GM23338 (cell line): ENCODE results near the gene CDKAL1.

ENCODE experiments used
- CREB1 ChIP-seq: fragments of 250-450 bp; sonication (Bioruptor Pico); IDR thresholded peaks from 2 replicates; pipeline ENCODE4 v1.5.0; 2020; ENCODE audit warnings: low read depth, mild to moderate bottlenecking, moderate library complexity
- TF ChIP-seq, protein P1 (sequence below), 2 experiments: fragments of 200-600 bp in 1 of 2; sonication (generic) in 1 of 2; conservative IDR thresholded peaks; 2 replicates each; pipeline versions ENCODE4 v1.5.1 to v1.6.1; 2016 to 2017; ENCODE audit warnings: antibody characterized with exemption in 2 of 2, low read depth in 2 of 2, mild to moderate bottlenecking in 2 of 2, moderate library complexity in 1 of 2
- TF ChIP-seq, protein P2 (sequence below): IDR thresholded peaks from one replicate; pipeline ENCODE4 v1.6.1; 2018; ENCODE audit warnings: antibody characterized with exemption; ENCODE audit not compliant: unreplicated experiment

DNA sequence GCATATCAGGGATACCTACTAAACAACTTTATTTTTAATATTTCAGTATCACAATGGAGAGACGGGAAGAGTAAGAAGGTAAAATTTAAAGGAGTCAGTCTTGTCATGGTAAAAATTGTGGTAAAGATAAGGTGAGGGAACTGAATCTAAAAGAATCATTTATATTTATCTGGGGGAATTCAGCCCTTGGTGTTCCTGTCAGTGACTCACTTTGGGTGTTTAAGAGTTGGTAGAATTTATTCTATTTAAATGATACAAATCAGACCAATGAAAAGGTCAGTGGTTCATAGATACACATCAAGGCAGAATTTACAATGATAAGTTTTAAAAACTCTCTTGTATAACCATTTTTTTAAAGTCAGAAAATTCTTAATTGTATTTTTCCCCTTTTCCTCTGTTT, 164.4 kb downstream of the CDKAL1 start:
- TF ChIP-seq, protein P1, sequence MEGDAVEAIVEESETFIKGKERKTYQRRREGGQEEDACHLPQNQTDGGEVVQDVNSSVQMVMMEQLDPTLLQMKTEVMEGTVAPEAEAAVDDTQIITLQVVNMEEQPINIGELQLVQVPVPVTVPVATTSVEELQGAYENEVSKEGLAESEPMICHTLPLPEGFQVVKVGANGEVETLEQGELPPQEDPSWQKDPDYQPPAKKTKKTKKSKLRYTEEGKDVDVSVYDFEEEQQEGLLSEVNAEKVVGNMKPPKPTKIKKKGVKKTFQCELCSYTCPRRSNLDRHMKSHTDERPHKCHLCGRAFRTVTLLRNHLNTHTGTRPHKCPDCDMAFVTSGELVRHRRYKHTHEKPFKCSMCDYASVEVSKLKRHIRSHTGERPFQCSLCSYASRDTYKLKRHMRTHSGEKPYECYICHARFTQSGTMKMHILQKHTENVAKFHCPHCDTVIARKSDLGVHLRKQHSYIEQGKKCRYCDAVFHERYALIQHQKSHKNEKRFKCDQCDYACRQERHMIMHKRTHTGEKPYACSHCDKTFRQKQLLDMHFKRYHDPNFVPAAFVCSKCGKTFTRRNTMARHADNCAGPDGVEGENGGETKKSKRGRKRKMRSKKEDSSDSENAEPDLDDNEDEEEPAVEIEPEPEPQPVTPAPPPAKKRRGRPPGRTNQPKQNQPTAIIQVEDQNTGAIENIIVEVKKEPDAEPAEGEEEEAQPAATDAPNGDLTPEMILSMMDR (conservative IDR thresholded peaks at IDR 0.05; ENCODE audit: low read depth in 2 of 2), result no peak
- TF ChIP-seq, protein P2, sequence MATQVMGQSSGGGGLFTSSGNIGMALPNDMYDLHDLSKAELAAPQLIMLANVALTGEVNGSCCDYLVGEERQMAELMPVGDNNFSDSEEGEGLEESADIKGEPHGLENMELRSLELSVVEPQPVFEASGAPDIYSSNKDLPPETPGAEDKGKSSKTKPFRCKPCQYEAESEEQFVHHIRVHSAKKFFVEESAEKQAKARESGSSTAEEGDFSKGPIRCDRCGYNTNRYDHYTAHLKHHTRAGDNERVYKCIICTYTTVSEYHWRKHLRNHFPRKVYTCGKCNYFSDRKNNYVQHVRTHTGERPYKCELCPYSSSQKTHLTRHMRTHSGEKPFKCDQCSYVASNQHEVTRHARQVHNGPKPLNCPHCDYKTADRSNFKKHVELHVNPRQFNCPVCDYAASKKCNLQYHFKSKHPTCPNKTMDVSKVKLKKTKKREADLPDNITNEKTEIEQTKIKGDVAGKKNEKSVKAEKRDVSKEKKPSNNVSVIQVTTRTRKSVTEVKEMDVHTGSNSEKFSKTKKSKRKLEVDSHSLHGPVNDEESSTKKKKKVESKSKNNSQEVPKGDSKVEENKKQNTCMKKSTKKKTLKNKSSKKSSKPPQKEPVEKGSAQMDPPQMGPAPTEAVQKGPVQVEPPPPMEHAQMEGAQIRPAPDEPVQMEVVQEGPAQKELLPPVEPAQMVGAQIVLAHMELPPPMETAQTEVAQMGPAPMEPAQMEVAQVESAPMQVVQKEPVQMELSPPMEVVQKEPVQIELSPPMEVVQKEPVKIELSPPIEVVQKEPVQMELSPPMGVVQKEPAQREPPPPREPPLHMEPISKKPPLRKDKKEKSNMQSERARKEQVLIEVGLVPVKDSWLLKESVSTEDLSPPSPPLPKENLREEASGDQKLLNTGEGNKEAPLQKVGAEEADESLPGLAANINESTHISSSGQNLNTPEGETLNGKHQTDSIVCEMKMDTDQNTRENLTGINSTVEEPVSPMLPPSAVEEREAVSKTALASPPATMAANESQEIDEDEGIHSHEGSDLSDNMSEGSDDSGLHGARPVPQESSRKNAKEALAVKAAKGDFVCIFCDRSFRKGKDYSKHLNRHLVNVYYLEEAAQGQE, result no peak
- TF ChIP-seq CREB1 (CRISPR knock-in tag), result no peak
